LNCAP (cell line): Measurements from ENCODE around the gene TP53I13.

Source experiments
- CTCF ChIP-seq: fragments of 450-650 bp; IDR thresholded peaks from 2 replicates; pipeline ENCODE4 v1.5.1; 2017; ENCODE audit warnings: mild to moderate bottlenecking

Gene TP53I13

DNA sequence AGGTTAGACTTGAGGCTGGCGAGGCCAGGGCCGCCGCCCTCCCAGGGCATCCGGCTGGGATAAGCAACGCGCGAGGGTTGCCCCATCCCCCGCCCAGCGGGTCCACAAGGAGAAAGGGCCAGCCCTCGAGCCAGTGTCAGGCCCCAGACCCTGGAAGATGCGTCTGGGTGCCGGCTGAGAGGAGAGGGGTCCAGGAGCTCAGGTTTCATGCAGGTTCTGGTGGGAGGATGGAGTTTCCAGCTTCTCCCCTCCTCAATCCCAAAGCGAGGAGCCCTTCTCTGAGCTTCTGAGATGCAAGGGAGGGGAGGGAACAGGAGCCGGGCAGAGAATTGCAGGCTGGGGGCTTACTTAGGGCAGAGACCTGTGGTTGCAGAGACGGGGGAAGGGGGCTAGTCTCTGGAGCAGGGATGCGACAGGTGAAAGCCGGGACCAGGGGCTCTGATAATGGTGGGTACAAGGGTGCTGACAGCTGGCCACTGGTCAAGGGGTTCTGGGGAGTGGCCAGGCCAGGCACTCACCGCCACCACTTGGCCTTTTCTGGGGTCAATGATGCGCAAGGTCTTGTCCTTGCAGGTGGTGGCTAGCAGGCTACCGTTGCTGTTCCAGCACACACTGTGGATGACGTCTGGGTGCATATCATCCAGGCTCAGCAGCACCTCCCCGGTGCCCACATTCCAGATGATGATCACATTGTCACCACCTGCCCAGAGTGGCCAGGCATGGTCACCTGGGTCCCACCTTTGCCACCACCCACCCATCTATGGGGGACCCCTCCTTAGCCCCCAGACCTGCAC lies 50.0 kb downstream of the TP53I13 start:
- no peak for TF ChIP-seq CTCF

GRCh38 chr17:29619251-29619650 lies 50.8 kb downstream of the TP53I13 start:
- no peak for TF ChIP-seq CTCF

DNA sequence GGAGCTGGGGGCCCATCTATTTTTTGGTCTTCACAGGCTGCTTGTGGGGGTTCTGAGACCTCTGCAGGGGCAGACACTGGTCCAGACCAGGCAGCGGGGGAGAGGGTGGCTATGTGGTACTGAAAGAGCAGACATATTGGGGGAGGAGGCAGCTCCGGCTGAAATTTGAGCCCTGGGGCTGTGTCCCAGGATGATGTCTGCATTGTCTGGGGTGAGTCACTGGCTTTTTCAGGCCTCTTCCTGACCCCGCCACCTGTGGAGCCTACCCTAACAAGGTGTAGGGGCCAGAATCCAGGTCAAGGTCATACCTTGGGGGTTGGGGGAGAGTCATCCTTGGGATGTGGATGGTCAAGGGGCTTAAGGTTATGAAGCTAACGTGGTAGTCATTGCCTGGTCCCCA lies 51.8 kb downstream of the TP53I13 start:
- no peak for TF ChIP-seq CTCF

- TF ChIP-seq CTCF: no peak
Observed at GRCh38 chr17:29620779-29621500, 52.4 kb downstream of the TP53I13 start.

GRCh38 chr17:29621751-29622194 lies 53.3 kb downstream of the TP53I13 start:
- TF ChIP-seq CTCF: no peak
